Measurements from ENCODE around the gene C4orf17.
A peak's percentile ranks its signal among the peaks of the same experiment; 100 is the strongest.

The C4orf17 gene

GRCh38 chr4:99510721-99511120 lies at the start of gene C4orf17:
Gene C4orf17 (plus strand): TSS chr4:99511021. CDS start chr4:99513082, 2,061 bp downstream.
- no peak for DNase-seq
- no peak for TF ChIP-seq CTCF (IDR thresholded peaks at IDR 0.05; ENCODE audit: low read depth, low read length, missing control alignments)
- no peaks in the 10 kb centered on the region for H3K36me3 ChIP-seq (replicated peaks)
- H3K27ac ChIP-seq, result no peak within 1 kb of the TSS
- H3K4me3 ChIP-seq (ENCODE audit: low read depth, low read length), result no peak within 1 kb of the TSS
- no peaks in the 10 kb centered on the region for H3K27me3 ChIP-seq (replicated peaks)
- in situ Hi-C loops (cut with HindIII; ENCODE audit: low pct_ligation_motif_present, low sequenced_read_pairs), result no loop called here

- no peak overlapping the region for H3K4me3 ChIP-seq (ENCODE audit: low read depth, low read length)
- in situ Hi-C loops (cut with HindIII; ENCODE audit: low pct_ligation_motif_present, low sequenced_read_pairs), result no loop called here
- no peak for DNase-seq
- no peak for TF ChIP-seq CTCF (IDR thresholded peaks at IDR 0.05; ENCODE audit: low read depth, low read length, missing control alignments)
- no peak overlapping the region for H3K27ac ChIP-seq
- H3K36me3 ChIP-seq (replicated peaks), result no peaks in the 10 kb centered on the region
- no peaks in the 10 kb centered on the region for H3K27me3 ChIP-seq (replicated peaks)
Measured at GRCh38 chr4:99461623-99462401, 49.0 kb upstream of the C4orf17 start.

- Histone ChIP-seq H3K27ac (no peak overlapping the region), H3K36me3 (replicated peaks) (no peaks in the 10 kb centered on the region), H3K27me3 (replicated peaks) (no peaks in the 10 kb centered on the region), H3K4me3 (ENCODE audit: low read depth, low read length) (no peak overlapping the region)
- in situ Hi-C loops (cut with HindIII; ENCODE audit: low pct_ligation_motif_present, low sequenced_read_pairs), result no loop called here
- peak; percentile 63 for DNase-seq
- TF ChIP-seq CTCF (IDR thresholded peaks at IDR 0.05; ENCODE audit: low read depth, low read length, missing control alignments), result peak; percentile 82
Measured at GRCh38 chr4:99462875-99463464, 47.9 kb upstream of the C4orf17 start.

GRCh38 chr4:99463566-99463965 lies 47.3 kb upstream of the C4orf17 start:
- H3K4me3 ChIP-seq (ENCODE audit: low read depth, low read length), result no peak overlapping the region
- no peaks in the 10 kb centered on the region for H3K27me3 ChIP-seq (replicated peaks)
- no peaks in the 10 kb centered on the region for H3K36me3 ChIP-seq (replicated peaks)
- H3K27ac ChIP-seq, result no peak overlapping the region
- no peak for TF ChIP-seq CTCF (IDR thresholded peaks at IDR 0.05; ENCODE audit: low read depth, low read length, missing control alignments)
- in situ Hi-C loops (cut with HindIII; ENCODE audit: low pct_ligation_motif_present, low sequenced_read_pairs), result no loop called here
- no peak for DNase-seq

- H3K4me3 ChIP-seq (ENCODE audit: low read depth, low read length), result no peak overlapping the region
- no peaks in the 10 kb centered on the region for H3K27me3 ChIP-seq (replicated peaks)
- in situ Hi-C loops (cut with HindIII; ENCODE audit: low pct_ligation_motif_present, low sequenced_read_pairs), result no loop called here
- no peaks in the 10 kb centered on the region for H3K36me3 ChIP-seq (replicated peaks)
- H3K27ac ChIP-seq, result no peak overlapping the region
- no peak for DNase-seq
- no peak for TF ChIP-seq CTCF (IDR thresholded peaks at IDR 0.05; ENCODE audit: low read depth, low read length, missing control alignments)
Measured at GRCh38 chr4:99467887-99468286, 42.9 kb upstream of the C4orf17 start.
